Activated CD8-positive, alpha-beta memory T cell treated with anti-CD3 and anti-CD28 coated beads, Interleukin-2, amount 50 U/mL, for 48 hours (primary cell): Measurements from ENCODE around the gene VEPH1.

Experiments
- DNase-seq: peaks from one replicate; pipeline ENCODE4 v3.0.0-alpha.2; 2020

Gene VEPH1

GRCh38 chr3:157522648-157523047 lies 19.4 kb upstream of the VEPH1 start:
- DNase-seq: no peak

- DNase-seq: no peak
Measured at GRCh38 chr3:157520485-157521150, 17.4 kb upstream of the VEPH1 start.

GRCh38 chr3:157518881-157519280 lies 15.7 kb upstream of the VEPH1 start:
- DNase-seq: no peak

GRCh38 chr3:157516928-157517327 lies 13.7 kb upstream of the VEPH1 start:
- DNase-seq: no peak

- no peak for DNase-seq
Measured at GRCh38 chr3:157515398-157515797, 12.2 kb upstream of the VEPH1 start.

- no peak for DNase-seq
Measured at GRCh38 chr3:157514371-157514895, 11.2 kb upstream of the VEPH1 start.

- no peak for DNase-seq
Measured at GRCh38 chr3:157513585-157513984, 10.4 kb upstream of the VEPH1 start.

GRCh38 chr3:157512534-157512933 lies 9.3 kb upstream of the VEPH1 start:
- DNase-seq: no peak

GRCh38 chr3:157508461-157508860 lies 5.2 kb upstream of the VEPH1 start:
- no peak for DNase-seq

GRCh38 chr3:157501863-157502262 lies 1.4 kb downstream of the VEPH1 start:
- DNase-seq: no peak

- no peak for DNase-seq
Measured at GRCh38 chr3:157500232-157500631, 3.0 kb downstream of the VEPH1 start.

- DNase-seq: peak; percentile 49
Measured at GRCh38 chr3:157499342-157499963, 3.8 kb downstream of the VEPH1 start.

GRCh38 chr3:157498371-157498770 lies 4.8 kb downstream of the VEPH1 start:
- DNase-seq: no peak

- no peak for DNase-seq
Measured at GRCh38 chr3:157495846-157496245, 7.4 kb downstream of the VEPH1 start.

- no peak for DNase-seq
Measured at GRCh38 chr3:157494581-157495281, 8.5 kb downstream of the VEPH1 start.

GRCh38 chr3:157493627-157494550 lies 9.3 kb downstream of the VEPH1 start:
- no peak for DNase-seq

- no peak for DNase-seq
Measured at GRCh38 chr3:157491136-157491535, 12.1 kb downstream of the VEPH1 start.

- DNase-seq: no peak
Measured at GRCh38 chr3:157488144-157488543, 15.1 kb downstream of the VEPH1 start.

- DNase-seq: no peak
Measured at GRCh38 chr3:157487339-157487738, 15.9 kb downstream of the VEPH1 start.

- DNase-seq: no peak
Measured at GRCh38 chr3:157479464-157480243, 23.6 kb downstream of the VEPH1 start.

- no peak for DNase-seq
Measured at GRCh38 chr3:157477441-157477840, 25.8 kb downstream of the VEPH1 start.

- DNase-seq: no peak
Measured at GRCh38 chr3:157475921-157476414, 27.2 kb downstream of the VEPH1 start.
